ENCODE measurements around the gene DNMT1. TPM values are rescaled to one million over a fixed set of nuclear protein-coding genes. Genes with fewer than 3 reads are reported as not detected.
A peak's percentile ranks its signal among the peaks of the same experiment; 100 is the strongest.

The DNMT1 gene
- total RNA-seq, 2 donors from 2014 or later, result 17.9 to 36.6 TPM

- H3K27ac ChIP-seq, result peak overlapping the region in 2 of 4 donors; percentile 33 to 75
- H3K4me1 ChIP-seq, result peaks cover 11% of the 10 kb centered on the region
- DNase-seq, result no peak
- no peaks in the 10 kb centered on the region for H3K9me3 ChIP-seq
- 28 to 36% methylated on average over 8 to 12 of the region's 12 CpGs for WGBS, 2 donors
- intact Hi-C loops (cut with DNase I), result no loop called here
- H3K36me3 ChIP-seq (replicated peaks in 1 of 2; ENCODE audit: insufficient read depth in 1 of 2, low read depth in 2 of 2), result peaks cover 13 to 24% of the 10 kb centered on the region in 2 donors
- no peak for TF ChIP-seq POLR2A (IDR thresholded peaks at IDR 0.05)
- no peak for ATAC-seq
- H3K4me3 ChIP-seq, result peak overlapping the region; percentile 49 to 82
- H3K27me3 ChIP-seq, result no peaks in the 10 kb centered on the region
Observed at GRCh38 chr19:10118960-10119359, 75.8 kb downstream of the DNMT1 start.

- TF ChIP-seq POLR2A (IDR thresholded peaks at IDR 0.05) (no peak), CTCF (IDR thresholded peaks at IDR 0.05) (no peak)
- no peak for ATAC-seq
- peaks cover 26% of the 10 kb centered on the region for H3K4me1 ChIP-seq
- no peak for DNase-seq
- no peak overlapping the region for H3K27ac ChIP-seq
- no peaks in the 10 kb centered on the region for H3K9me3 ChIP-seq
- intact Hi-C loops (cut with DNase I), result no loop called here
- H3K27me3 ChIP-seq, result no peaks in the 10 kb centered on the region
- H3K4me3 ChIP-seq, result no peak overlapping the region
- peaks cover 13 to 24% of the 10 kb centered on the region in 2 donors for H3K36me3 ChIP-seq (replicated peaks in 1 of 2; ENCODE audit: insufficient read depth in 1 of 2, low read depth in 2 of 2)
- whole genome bisulfite sequencing, 2 donors, result 50 to 83% methylated on average over 1 to 20 of the region's 21 CpGs
Observed at GRCh38 chr19:10116866-10117616, 77.7 kb downstream of the DNMT1 start.

GRCh38 chr19:10116085-10116865, 78.5 kb downstream of the DNMT1 start:
- ATAC-seq (no peak), DNase-seq (no peak)
- Histone ChIP-seq H3K9me3 (no peaks in the 10 kb centered on the region), H3K4me3 (no peak overlapping the region), H3K27me3 (no peaks in the 10 kb centered on the region), H3K36me3 (replicated peaks in 1 of 2; ENCODE audit: insufficient read depth in 1 of 2, low read depth in 2 of 2) (peaks cover 13 to 26% of the 10 kb centered on the region in 2 donors), H3K4me1 (peaks cover 26% of the 10 kb centered on the region), H3K27ac (no peak overlapping the region)
- intact Hi-C loops (cut with DNase I), result no loop called here
- WGBS, 2 donors, result 82 to 94% methylated on average over 24 to 35 of the region's 35 CpGs
- TF ChIP-seq POLR2A (IDR thresholded peaks at IDR 0.05), result no peak
- no peak for TF ChIP-seq CTCF (IDR thresholded peaks at IDR 0.05)

GRCh38 chr19:10115392-10116084, 79.2 kb downstream of the DNMT1 start:
- Histone ChIP-seq H3K4me1 (peaks cover 26% of the 10 kb centered on the region), H3K9me3 (no peaks in the 10 kb centered on the region), H3K36me3 (replicated peaks in 1 of 2; ENCODE audit: insufficient read depth in 1 of 2, low read depth in 2 of 2) (peaks cover 18 to 33% of the 10 kb centered on the region in 2 donors), H3K27ac (no peak overlapping the region), H3K4me3 (no peak overlapping the region), H3K27me3 (no peaks in the 10 kb centered on the region)
- 83% methylated on average over 14 to 37 of the region's 45 CpGs for WGBS, 2 donors
- intact Hi-C loops (cut with DNase I), result no loop called here
- TF ChIP-seq POLR2A (IDR thresholded peaks at IDR 0.05), result no peak
- TF ChIP-seq CTCF (IDR thresholded peaks at IDR 0.05), result no peak
- ATAC-seq (no peak), DNase-seq (no peak)

Measured in body of pancreas (tissue), 4 donors.